ENCODE measurements around the gene TRMT11. TPM values are rescaled to one million over a fixed set of nuclear protein-coding genes. Genes with fewer than 3 reads are reported as not detected.

The TRMT11 gene
- total and polyA plus RNA-seq, 2 of the 8 experiments (the other 6 are each of a cell fraction or from before 2014, with no cell fraction given), result 19.7 to 32.4 TPM

Small RNA genes lying within 50 kb of the gene (small RNA-seq; reads per million reads assigned to genes)
- gene RNA5SP216 (ENCODE audit: insufficient read depth), result not detected

Other genes with a start within 250 kb of the TRMT11 start
- gene HEY2, start 236.9 kb upstream of the TRMT11 start, total RNA-seq (2021; fragmentation: NEBNext Ultra II Directional; extraction: Animal tissue kit (Norgen Biotek cat#: 25700)), result 16.2 and 17.7 TPM in 2 replicates
- 9.1 and 12.6 TPM in 2 replicates for gene HEY2, start 236.9 kb upstream of the TRMT11 start, polyA plus RNA-seq (2011; rRNA removed)
- 10.3 and 10.7 TPM in 2 replicates for gene NCOA7, start 195.6 kb upstream of the TRMT11 start, total RNA-seq (2021; fragmentation: NEBNext Ultra II Directional; extraction: Animal tissue kit (Norgen Biotek cat#: 25700))
- 2.0 and 2.6 TPM in 2 replicates for gene NCOA7, start 195.6 kb upstream of the TRMT11 start, polyA plus RNA-seq (2011; rRNA removed)
- gene HINT3, start 29.8 kb upstream of the TRMT11 start, total RNA-seq (2021; fragmentation: NEBNext Ultra II Directional; extraction: Animal tissue kit (Norgen Biotek cat#: 25700)), result 7.7 and 7.8 TPM in 2 replicates
- gene HINT3, start 29.8 kb upstream of the TRMT11 start, polyA plus RNA-seq (2011; rRNA removed), result 1.2 and 1.5 TPM in 2 replicates